ENCODE measurements around the gene MAGEA2B.
"Not testable (repeated sequence)": the region's sequence is repeated elsewhere in the genome, so short reads cannot be mapped to it uniquely, and the experiment has no call there.

Gene MAGEA2B

GRCh38 chrX:152758918-152759317 lies 44.5 kb downstream of the MAGEA2B start, which contains the start of gene CSAG3:
CSAG3 (plus strand) TSS chrX:152759218.
- DNase-seq (ENCODE audit: low read depth), result not testable (repeated sequence)

GRCh38 chrX:152759544-152759943 lies 45.1 kb downstream of the MAGEA2B start:
- DNase-seq (ENCODE audit: low read depth), result not testable (repeated sequence)

GRCh38 chrX:152761582-152761981 lies 47.2 kb downstream of the MAGEA2B start:
- DNase-seq (ENCODE audit: low read depth), result not testable (repeated sequence)

GRCh38 chrX:152766562-152766961 lies 52.1 kb downstream of the MAGEA2B start:
- not testable (repeated sequence) for DNase-seq (ENCODE audit: low read depth)
